Stimulated activated naive CD8-positive, alpha-beta T cell treated with anti-CD3 and anti-CD28 coated beads, Interleukin-15, Interleukin-2, amounts not matched to agents 100 ng/mL and 50 ng/mL, for 24 hours (primary cell): Measurements from ENCODE around the gene KRTAP12-1.
"Not testable (repeated sequence)": the region's sequence is repeated elsewhere in the genome, so short reads cannot be mapped to it uniquely, and the experiment has no call there.

Experiments used
- H3K27ac Mint-ChIP-seq: one replicate; pipeline ENCODE4 v1.8.0; 2021; ENCODE audit warnings: mild to moderate bottlenecking, mixed read lengths
- H3K27me3 Mint-ChIP-seq: one replicate; pipeline ENCODE4 v1.8.0; 2021; ENCODE audit warnings: mixed read lengths
- H3K36me3 Mint-ChIP-seq: one replicate; pipeline ENCODE4 v1.8.0; 2021; ENCODE audit warnings: low read depth, mixed read lengths
- H3K4me1 Mint-ChIP-seq: one replicate; pipeline ENCODE4 v1.8.0; 2021; ENCODE audit warnings: low read depth, mixed read lengths
- H3K4me3 Mint-ChIP-seq: one replicate; pipeline ENCODE4 v1.8.0; 2021; ENCODE audit warnings: mild to moderate bottlenecking, mixed read lengths
- H3K9me3 Mint-ChIP-seq: one replicate; pipeline ENCODE4 v1.8.0; 2021; ENCODE audit warnings: mixed read lengths

The KRTAP12-1 gene

GRCh38 chr21:44695641-44696040 is 13.7 kb upstream of the KRTAP12-1 start:
- Mint-ChIP-seq H3K9me3 (peaks cover 8% of the 10 kb centered on the region), H3K36me3 (no peaks in the 10 kb centered on the region), H3K27me3 (peaks cover 41% of the 10 kb centered on the region)

GRCh38 chr21:44695184-44695583 is 13.2 kb upstream of the KRTAP12-1 start:
- Mint-ChIP-seq H3K4me1 (peaks cover 15% of the 10 kb centered on the region), H3K4me3 (no peak overlapping the region), H3K27me3 (peaks cover 40% of the 10 kb centered on the region), H3K27ac (no peak overlapping the region), H3K36me3 (no peaks in the 10 kb centered on the region), H3K9me3 (peaks cover 8% of the 10 kb centered on the region)

More at GRCh38 chr21:44695641-44696040, 13.7 kb upstream of the KRTAP12-1 start:
- H3K27ac Mint-ChIP-seq: no peak overlapping the region
- no peak overlapping the region for H3K4me3 Mint-ChIP-seq
- H3K4me1 Mint-ChIP-seq: peaks cover 15% of the 10 kb centered on the region

DNA sequence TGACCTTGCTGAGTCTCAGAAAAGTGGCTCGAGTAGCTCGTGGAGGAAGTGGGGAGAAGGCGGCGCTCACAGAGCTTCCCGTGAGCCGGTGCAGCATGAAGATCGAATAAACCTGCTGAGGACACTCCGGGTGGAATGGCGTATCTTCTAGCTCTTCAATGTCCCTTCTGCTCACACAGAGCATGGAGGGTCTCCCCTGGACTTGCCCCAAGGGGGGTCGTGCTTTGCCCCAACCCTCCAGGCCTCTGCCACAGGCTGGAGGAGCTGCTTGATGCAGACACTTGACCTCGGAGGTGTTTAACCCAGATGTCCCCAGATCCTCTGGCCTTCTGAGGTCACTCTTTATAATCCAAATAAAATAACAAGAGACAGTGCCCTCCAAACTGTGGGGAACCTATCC is 12.8 kb upstream of the KRTAP12-1 start:
- Mint-ChIP-seq H3K4me3 (no peak overlapping the region), H3K27ac (no peak overlapping the region), H3K4me1 (peaks cover 15% of the 10 kb centered on the region), H3K36me3 (no peaks in the 10 kb centered on the region), H3K27me3 (peaks cover 36% of the 10 kb centered on the region), H3K9me3 (peaks cover 8% of the 10 kb centered on the region)

- Mint-ChIP-seq H3K4me3 (no peak overlapping the region), H3K27me3 (peaks cover 21% of the 10 kb centered on the region), H3K4me1 (peaks cover 15% of the 10 kb centered on the region), H3K36me3 (no peaks in the 10 kb centered on the region), H3K27ac (no peak overlapping the region), H3K9me3 (peaks cover 8% of the 10 kb centered on the region)
Measured at GRCh38 chr21:44692798-44693512, 11.0 kb upstream of the KRTAP12-1 start.

GRCh38 chr21:44691686-44692085 is 9.7 kb upstream of the KRTAP12-1 start:
- Mint-ChIP-seq H3K9me3 (peaks cover 8% of the 10 kb centered on the region), H3K4me3 (no peak overlapping the region), H3K36me3 (no peaks in the 10 kb centered on the region), H3K27ac (no peak overlapping the region), H3K4me1 (peaks cover 15% of the 10 kb centered on the region), H3K27me3 (peaks cover 10% of the 10 kb centered on the region)

GRCh38 chr21:44689740-44690139 is 7.8 kb upstream of the KRTAP12-1 start:
- H3K9me3 Mint-ChIP-seq, H3K27me3 Mint-ChIP-seq, H3K36me3 Mint-ChIP-seq, H3K4me3 Mint-ChIP-seq, H3K27ac Mint-ChIP-seq: not testable (repeated sequence)
- H3K4me1 Mint-ChIP-seq: peaks cover 25% of the 10 kb centered on the region

- H3K9me3 Mint-ChIP-seq: peaks cover 5% of the 10 kb centered on the region
- H3K4me3 Mint-ChIP-seq: no peak overlapping the region
- H3K27me3 Mint-ChIP-seq: peaks cover 4% of the 10 kb centered on the region
- H3K36me3 Mint-ChIP-seq: no peaks in the 10 kb centered on the region
- peaks cover 20% of the 10 kb centered on the region for H3K4me1 Mint-ChIP-seq
- no peak overlapping the region for H3K27ac Mint-ChIP-seq
Measured at GRCh38 chr21:44687671-44688070, 5.7 kb upstream of the KRTAP12-1 start.

DNA sequence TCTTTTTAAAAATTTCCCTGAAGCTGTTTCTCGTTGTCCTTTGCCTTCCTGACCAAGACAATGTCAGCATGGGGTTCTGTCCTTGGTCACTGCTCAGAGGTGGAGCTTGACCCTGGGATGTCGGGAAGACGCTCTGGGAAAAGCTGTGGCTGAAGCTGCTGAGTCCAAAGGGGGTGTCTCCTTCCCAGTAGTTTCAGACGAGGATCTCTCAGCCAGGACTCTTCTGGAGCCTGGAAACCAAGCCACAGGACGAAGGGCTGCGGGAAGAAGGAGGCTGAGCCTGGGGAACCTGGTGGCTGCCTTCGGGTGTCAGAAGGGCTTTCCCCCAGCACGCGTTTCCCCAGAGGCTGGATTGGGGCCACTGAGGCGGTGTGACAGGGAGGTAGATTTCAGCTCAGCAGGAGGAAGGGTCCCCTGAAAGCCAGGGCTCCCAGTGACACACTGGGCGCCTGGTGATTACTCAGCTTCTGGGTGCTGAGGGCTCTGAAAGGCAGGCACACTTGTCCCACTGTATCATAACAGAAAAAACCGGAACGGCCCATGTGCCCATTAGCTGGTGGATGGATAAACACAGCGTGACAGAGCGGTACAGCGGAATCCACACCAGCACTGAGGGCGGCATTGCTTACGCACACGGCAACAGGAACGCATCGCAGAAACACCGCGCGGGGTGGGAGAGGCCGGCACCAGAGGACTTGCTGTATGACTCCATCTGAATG is 5.0 kb upstream of the KRTAP12-1 start:
- Mint-ChIP-seq H3K36me3 (no peaks in the 10 kb centered on the region), H3K4me3 (no peak overlapping the region), H3K27me3 (peaks cover 4% of the 10 kb centered on the region), H3K4me1 (peaks cover 20% of the 10 kb centered on the region), H3K9me3 (no peaks in the 10 kb centered on the region), H3K27ac (no peak overlapping the region)

DNA sequence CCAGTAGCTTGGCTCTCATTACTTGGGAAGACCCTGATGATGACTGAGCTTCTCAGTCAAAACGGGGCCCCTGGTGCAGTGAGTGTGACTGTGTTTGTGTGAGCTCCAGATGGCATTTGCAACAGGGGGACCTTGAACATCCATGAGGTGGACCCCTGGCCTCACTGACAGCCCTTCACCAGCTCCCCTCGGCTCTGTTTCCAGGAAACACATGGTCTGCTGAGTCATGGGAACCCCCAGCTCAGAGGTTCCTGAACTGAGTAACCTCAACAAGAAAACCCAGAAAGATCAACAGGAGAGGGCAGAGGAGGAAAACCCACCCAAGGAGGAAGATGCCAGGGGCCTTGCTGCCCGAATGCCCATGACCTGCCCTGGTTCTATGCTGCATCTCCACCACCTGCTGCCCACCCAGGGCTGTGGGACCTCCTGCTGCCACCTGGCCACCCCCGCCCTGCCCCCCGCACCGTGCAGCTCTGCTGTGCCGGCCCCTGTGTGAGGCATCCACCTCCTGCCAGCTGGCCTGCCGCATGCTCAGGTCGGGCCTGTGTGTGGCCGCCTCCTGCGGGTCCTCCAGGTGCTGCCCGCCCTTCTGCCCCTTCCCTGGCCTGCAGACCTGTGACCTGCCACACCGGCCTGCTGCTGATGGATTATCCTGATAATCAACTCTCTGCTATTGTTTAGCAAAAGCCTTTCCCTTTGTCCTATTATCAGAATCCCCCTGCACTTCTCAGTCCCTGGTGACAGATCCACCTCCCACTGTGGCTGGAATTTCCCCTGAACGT is 4.2 kb upstream of the KRTAP12-1 start:
- H3K27me3 Mint-ChIP-seq: peaks cover 4% of the 10 kb centered on the region
- peaks cover 12% of the 10 kb centered on the region for H3K4me1 Mint-ChIP-seq

DNA sequence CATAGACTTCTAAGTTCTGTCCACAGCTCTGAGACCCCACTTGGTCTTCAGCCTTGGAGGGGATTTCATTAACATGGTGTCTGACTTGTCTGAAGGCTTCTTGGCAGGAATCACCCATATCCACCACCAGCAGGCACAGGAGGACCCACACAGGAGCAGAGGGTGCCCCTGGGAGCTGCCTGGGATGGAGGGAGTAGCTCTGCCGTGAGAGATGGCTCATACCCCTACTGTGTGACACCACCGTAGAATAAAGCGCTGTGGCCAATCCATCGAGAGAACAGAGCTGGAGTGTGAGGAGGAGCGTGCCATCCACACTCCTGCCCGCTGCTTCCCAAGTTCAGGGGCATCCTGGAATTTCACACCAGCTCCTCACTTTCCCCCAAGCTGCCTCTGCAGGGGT is 3.1 kb upstream of the KRTAP12-1 start:
- peaks cover 10% of the 10 kb centered on the region for H3K4me1 Mint-ChIP-seq
- not testable (repeated sequence) for H3K9me3 Mint-ChIP-seq, H3K27ac Mint-ChIP-seq, H3K4me3 Mint-ChIP-seq, H3K36me3 Mint-ChIP-seq, H3K27me3 Mint-ChIP-seq

More for the DNA sequence above, 4.2 kb upstream of the KRTAP12-1 start:
- Mint-ChIP-seq H3K9me3 (no peaks in the 10 kb centered on the region), H3K4me3 (no peak overlapping the region), H3K27ac (peak overlapping the region; percentile 4), H3K36me3 (no peaks in the 10 kb centered on the region)

DNA sequence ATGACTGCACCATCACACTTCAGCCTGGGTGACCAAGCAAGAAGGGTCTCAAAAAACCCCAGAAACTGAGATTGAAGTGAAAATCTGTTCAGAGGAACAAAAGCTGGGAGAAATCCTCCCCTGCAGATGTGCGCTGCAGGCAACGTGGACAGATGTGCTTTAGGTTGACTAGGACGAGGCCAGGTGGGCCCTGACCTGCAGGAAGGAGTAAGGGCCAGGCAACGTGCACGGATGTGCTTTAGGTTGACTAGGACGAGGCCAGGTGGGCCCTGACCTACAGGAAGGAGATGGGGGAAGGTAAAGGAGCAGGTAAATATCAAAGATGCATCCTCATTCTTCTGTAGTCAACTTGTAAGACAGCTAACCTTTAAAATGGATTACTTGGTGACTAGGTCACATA is 2.5 kb upstream of the KRTAP12-1 start:
- Mint-ChIP-seq H3K4me1 (peaks cover 10% of the 10 kb centered on the region), H3K9me3 (no peaks in the 10 kb centered on the region), H3K4me3 (no peak overlapping the region), H3K36me3 (no peaks in the 10 kb centered on the region), H3K27ac (no peak overlapping the region), H3K27me3 (peaks cover 4% of the 10 kb centered on the region)

DNA sequence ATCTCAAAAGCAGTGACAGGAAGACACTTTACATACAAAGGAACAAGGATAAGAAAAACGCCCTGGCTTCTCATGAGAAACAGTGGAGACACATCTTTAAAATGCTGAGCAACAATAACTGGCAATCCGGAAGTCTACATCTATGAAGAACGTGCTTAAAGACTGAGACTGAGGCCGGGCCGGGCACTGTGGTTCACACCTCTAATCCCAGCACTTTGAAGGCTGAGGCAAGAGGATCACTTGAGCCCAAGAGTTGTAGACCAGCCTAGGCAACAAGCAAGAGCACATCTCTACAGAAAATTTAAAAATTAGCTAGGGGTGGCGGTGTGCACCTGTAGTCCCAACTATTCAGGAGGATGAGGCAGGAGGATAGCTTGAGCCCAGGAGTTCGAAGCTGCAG is 2.1 kb upstream of the KRTAP12-1 start:
- Mint-ChIP-seq H3K36me3 (no peaks in the 10 kb centered on the region), H3K4me1 (peaks cover 10% of the 10 kb centered on the region), H3K27me3 (peaks cover 4% of the 10 kb centered on the region), H3K4me3 (no peak overlapping the region), H3K9me3 (no peaks in the 10 kb centered on the region), H3K27ac (no peak overlapping the region)

DNA sequence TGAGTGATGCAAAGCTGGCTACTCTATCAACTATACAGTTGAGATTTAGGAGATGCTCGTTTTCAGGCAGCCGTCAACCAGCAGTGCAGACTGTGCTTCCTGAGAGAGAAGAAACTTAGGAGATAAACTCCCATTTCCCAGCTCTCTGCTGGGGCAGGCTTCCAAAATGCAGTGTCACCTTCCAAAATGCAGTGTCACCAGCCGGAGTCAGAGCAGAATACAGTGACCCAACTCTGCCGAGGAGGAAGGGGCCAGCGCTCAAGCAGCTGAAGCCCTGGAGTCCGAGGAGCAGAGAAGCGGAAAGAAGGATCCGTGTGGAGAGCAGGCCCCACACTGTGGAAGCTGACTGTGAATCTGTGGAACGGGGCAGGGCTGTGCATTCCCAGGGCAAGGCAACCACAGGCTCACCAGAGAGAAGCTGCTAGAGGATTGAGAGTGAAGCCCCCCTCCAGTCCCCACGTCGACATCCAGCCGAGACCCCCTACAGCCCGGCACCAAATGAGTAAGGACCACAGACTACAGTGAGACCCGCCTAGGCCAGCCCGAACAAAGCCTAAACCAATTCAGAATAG is 703 bp upstream of the KRTAP12-1 start:
- Mint-ChIP-seq H3K4me1 (peaks cover 10% of the 10 kb centered on the region), H3K27me3 (peaks cover 4% of the 10 kb centered on the region), H3K36me3 (no peaks in the 10 kb centered on the region), H3K27ac (no peak overlapping the region), H3K4me3 (no peak overlapping the region), H3K9me3 (no peaks in the 10 kb centered on the region)

DNA sequence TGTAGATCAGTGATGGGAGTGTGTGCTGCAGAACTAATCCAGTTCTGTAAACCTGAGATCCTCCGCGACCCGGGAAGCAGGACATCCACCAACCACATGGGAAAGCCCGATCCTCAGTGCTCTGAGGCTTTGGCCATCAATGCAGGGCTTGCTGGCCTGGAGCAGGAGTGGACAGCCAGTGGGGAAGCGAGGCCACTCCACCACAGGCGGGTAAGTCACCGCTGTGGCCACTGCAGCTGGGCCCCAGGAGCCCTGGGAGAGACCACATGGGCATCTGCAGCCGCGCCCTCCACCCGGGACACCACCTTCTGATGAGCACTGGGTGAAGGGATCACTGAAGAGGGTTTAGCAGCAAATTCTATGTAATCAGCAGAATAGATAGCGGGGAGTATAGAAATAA is 811 bp downstream of the KRTAP12-1 start:
- peaks cover 4% of the 10 kb centered on the region for H3K27me3 Mint-ChIP-seq
- no peaks in the 10 kb centered on the region for H3K36me3 Mint-ChIP-seq
- no peaks in the 10 kb centered on the region for H3K9me3 Mint-ChIP-seq
- H3K27ac Mint-ChIP-seq: no peak overlapping the region
- H3K4me1 Mint-ChIP-seq: peaks cover 6% of the 10 kb centered on the region
- no peak overlapping the region for H3K4me3 Mint-ChIP-seq

- no peak overlapping the region for H3K4me3 Mint-ChIP-seq
Measured at GRCh38 chr21:44677881-44678280, 4.1 kb downstream of the KRTAP12-1 start.

More at GRCh38 chr21:44677881-44678280, 4.1 kb downstream of the KRTAP12-1 start:
- no peak overlapping the region for H3K27ac Mint-ChIP-seq
- H3K4me1 Mint-ChIP-seq: no peaks in the 10 kb centered on the region
- H3K9me3 Mint-ChIP-seq: peaks cover 12% of the 10 kb centered on the region
- no peaks in the 10 kb centered on the region for H3K27me3 Mint-ChIP-seq
- no peaks in the 10 kb centered on the region for H3K36me3 Mint-ChIP-seq
